ENCODE data around the gene ZNF519. TPM values are rescaled to one million over a fixed set of nuclear protein-coding genes. Genes with fewer than 3 reads are reported as not detected.

Gene ZNF519
- total RNA-seq, 2 donors from 2014 or later: 1.7 to 3.3 TPM

GRCh38 chr18:14104201-14104600 is 28.0 kb downstream of the ZNF519 start:
- no peak overlapping the region for H3K4me3 ChIP-seq
- no peaks in the 10 kb centered on the region for H3K36me3 ChIP-seq
- no peaks in the 10 kb centered on the region for H3K27me3 ChIP-seq
- H3K27ac ChIP-seq: no peak overlapping the region
- no peak for TF ChIP-seq CTCF (IDR thresholded peaks at IDR 0.05)
- DNase-seq (ENCODE audit: low spot score): no peak
- no peaks in the 10 kb centered on the region for H3K4me1 ChIP-seq
- H3K9me3 ChIP-seq: peaks cover 6 to 21% of the 10 kb centered on the region in 2 donors

GRCh38 chr18:14100503-14101286 is 31.5 kb downstream of the ZNF519 start:
- no peak for TF ChIP-seq CTCF (IDR thresholded peaks at IDR 0.05)
- DNase-seq (ENCODE audit: low spot score): no peak
- Histone ChIP-seq H3K36me3 (no peaks in the 10 kb centered on the region), H3K9me3 (peaks cover 6 to 17% of the 10 kb centered on the region in 2 donors), H3K4me3 (no peak overlapping the region), H3K27me3 (no peaks in the 10 kb centered on the region), H3K27ac (no peak overlapping the region), H3K4me1 (no peaks in the 10 kb centered on the region)

- H3K4me3 ChIP-seq: no peak overlapping the region
- H3K36me3 ChIP-seq: no peaks in the 10 kb centered on the region
- H3K4me1 ChIP-seq: no peaks in the 10 kb centered on the region
- no peaks in the 10 kb centered on the region for H3K27me3 ChIP-seq
- no peak for TF ChIP-seq CTCF (IDR thresholded peaks at IDR 0.05)
- H3K27ac ChIP-seq: no peak overlapping the region
- H3K9me3 ChIP-seq: no peaks in the 10 kb centered on the region
- DNase-seq (ENCODE audit: low spot score): no peak
Observed at GRCh38 chr18:14098428-14098827, 33.8 kb downstream of the ZNF519 start.

- no peak for DNase-seq (ENCODE audit: low spot score)
- Histone ChIP-seq H3K27me3 (no peaks in the 10 kb centered on the region), H3K27ac (no peak overlapping the region), H3K36me3 (no peaks in the 10 kb centered on the region), H3K9me3 (no peaks in the 10 kb centered on the region), H3K4me1 (no peaks in the 10 kb centered on the region), H3K4me3 (no peak overlapping the region)
- no peak for TF ChIP-seq CTCF (IDR thresholded peaks at IDR 0.05)
Observed at GRCh38 chr18:14097761-14098160, 34.5 kb downstream of the ZNF519 start.

GRCh38 chr18:14093307-14093915 is 38.8 kb downstream of the ZNF519 start:
- no peak for DNase-seq (ENCODE audit: low spot score)
- H3K27ac ChIP-seq: no peak overlapping the region
- no peaks in the 10 kb centered on the region for H3K9me3 ChIP-seq
- H3K4me3 ChIP-seq: no peak overlapping the region
- no peaks in the 10 kb centered on the region for H3K4me1 ChIP-seq
- no peak for TF ChIP-seq CTCF (IDR thresholded peaks at IDR 0.05)
- no peaks in the 10 kb centered on the region for H3K36me3 ChIP-seq
- H3K27me3 ChIP-seq: no peaks in the 10 kb centered on the region

Measured in right atrium auricular region (tissue), 2 donors.